GM21786 (cell line): ENCODE measurements around the gene MACROD2.

Experiments
- ATAC-seq: cut with Tn5 transposase; IDR thresholded peaks from one replicate; pipeline ENCODE4 v1.9.1; 2021; ENCODE audit not compliant: unreplicated experiment

The MACROD2 gene

DNA sequence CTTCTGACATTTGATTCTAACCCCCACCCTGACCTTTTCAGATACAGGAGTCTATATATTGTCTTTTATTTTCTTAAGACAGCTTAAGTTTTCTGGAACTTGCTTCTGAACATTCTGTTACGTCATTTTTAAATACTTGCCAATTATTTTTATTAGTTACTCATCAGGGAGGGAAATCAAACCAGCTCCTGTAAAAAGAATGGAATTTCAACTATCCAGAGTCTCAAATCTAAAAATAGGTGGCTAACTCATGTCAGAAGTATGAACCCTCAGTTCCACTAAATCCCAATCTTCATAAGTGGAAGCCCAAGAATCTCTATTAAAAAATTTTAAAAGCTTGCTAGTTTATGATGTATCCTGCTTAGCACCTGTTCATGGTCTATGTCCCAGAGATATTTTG is 1677.9 kb downstream of the MACROD2 start:
- ATAC-seq = no peak

DNA sequence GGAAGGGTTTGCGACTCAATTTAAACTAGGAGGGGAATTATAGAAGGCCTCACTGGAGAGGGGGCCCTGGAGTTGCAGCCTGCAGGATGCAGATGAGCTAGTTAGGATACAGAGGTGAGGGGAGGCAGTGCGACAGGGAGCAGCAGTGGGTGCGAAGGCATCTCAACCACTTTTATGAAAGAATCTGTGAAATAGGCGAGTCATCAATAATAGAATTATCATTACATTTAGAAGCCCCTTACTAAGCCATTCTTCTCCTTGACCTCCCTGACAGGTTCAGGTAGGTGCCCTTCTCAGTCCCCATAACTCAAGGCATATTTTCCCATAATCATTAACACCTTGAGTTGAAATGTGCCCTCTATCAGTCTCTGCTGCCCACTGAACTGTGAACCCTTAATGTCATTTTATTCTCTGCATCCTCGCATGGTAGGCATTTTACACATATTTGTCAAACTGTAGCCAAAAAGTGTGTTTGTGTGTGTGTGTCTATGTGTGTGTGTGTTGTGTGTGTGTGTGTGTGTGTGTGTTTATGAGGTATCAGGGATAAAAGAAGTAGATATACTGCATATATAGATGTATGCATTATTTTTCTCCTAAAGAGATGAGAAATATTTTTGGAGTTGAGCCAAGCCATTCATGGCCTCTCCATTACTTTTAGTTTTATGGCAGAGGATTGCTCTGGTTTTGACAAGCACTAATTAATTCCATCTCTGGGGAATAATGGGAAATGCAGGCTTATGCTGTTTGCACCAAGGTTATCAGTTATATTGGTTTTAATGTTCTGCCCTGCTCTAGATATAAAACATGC is 1679.1 kb downstream of the MACROD2 start:
- no peak for ATAC-seq

DNA sequence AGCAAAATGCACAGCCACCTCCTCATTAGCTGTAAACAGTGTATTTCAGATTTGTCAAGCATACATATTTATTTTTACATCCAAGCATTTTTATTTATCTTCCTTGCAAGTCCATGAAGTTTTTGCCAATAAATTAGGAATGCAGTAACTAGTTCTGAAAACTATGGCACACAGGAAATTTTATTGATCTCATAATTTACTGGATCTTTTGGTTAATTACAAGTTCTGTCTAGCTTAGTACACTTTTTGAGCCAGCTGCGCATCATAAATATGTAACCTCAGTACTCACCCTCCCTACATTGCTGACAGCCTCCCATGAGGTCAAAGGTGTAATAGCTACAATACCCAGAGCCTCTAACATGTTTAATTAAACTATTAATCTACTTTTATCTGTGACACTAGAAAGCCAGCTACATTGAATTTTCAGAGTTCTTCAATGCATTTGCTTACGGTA is 1679.8 kb downstream of the MACROD2 start:
- no peak for ATAC-seq

DNA sequence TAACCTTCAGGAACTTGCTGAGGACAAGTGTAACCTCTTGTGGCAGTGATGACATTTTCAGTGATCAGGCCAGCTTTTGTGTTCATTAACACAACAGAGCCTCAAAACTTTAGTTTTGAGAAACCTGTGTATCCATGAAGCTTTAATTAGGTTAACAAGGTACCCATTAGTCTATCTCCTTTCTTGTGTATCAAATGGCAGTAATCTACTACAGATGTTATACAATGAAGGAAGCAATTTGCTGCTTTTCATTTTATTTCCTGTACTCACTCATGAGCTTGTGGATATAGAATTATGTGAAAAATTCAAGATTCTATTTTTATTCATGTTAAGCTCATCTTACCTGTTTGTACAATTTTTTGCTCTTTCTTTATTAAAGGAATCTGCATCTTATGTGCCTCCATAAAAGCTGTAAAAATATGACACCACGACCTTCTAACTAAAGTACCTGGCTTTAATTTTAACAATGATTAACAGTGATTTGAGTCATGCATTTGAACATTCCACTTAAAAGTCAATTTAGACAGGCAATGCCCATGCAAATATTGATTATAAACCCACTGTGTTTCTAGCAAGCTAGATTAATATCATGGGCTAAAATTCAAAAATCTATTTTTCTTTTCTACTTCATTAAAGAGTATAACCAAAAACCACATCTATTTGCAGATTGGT is 1680.6 kb downstream of the MACROD2 start:
- no peak for ATAC-seq

DNA sequence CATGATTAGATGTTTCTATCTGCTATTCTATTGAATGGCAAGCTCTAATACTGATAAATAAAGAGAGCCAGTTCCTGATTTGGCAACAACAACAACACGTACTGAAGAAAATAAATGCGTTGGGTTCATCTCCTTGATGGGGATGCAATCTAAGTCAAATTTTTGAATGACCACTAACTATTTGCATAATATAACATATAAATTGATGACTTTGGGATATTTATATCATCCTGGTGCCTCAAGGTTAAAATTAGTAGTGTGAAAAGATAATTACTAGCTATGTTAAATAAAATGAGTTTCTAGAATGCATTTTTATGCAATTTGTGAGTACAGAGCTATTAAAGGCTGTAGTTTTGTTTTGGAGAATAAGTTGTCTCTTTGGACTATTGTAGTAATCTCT is 1681.5 kb downstream of the MACROD2 start:
- ATAC-seq = no peak

DNA sequence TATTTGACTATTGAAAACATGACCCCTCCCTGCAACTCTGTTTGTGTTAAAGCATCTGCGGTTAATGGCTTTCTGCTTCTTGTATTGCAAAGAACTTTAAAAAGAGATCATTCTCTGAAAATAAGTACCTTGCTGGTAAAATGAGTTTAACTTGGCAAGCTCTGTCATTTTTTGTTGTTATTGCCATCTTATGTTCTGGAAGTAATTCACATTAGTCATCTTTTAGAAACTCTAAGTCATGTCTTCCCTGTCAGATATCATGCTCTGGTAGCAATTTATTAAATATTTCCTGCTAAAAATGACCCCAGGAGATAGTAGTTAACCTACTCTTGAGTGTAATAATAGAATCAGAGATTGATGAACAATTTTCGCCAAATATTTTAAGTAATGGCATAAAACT is 1687.4 kb downstream of the MACROD2 start:
- no peak for ATAC-seq

DNA sequence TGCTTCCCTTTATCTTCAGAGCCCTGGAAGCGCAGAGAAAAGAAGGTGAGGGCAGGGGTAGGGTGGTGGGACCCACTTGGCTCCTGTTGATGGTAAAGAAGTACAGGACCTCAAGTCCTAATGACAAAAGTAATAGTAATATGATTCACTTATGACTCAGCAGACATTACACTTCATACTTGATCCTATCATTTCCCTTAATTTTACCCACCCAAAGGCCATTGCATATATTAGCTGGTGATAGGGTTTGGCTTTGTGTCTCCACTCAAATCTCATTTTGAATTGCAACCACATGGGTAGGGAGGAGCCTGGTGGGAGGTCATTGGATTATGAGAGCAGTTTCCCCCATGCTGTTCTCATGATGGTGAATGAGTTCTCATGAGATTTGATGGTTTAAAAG is 1697.3 kb downstream of the MACROD2 start:
- ATAC-seq = no peak

DNA sequence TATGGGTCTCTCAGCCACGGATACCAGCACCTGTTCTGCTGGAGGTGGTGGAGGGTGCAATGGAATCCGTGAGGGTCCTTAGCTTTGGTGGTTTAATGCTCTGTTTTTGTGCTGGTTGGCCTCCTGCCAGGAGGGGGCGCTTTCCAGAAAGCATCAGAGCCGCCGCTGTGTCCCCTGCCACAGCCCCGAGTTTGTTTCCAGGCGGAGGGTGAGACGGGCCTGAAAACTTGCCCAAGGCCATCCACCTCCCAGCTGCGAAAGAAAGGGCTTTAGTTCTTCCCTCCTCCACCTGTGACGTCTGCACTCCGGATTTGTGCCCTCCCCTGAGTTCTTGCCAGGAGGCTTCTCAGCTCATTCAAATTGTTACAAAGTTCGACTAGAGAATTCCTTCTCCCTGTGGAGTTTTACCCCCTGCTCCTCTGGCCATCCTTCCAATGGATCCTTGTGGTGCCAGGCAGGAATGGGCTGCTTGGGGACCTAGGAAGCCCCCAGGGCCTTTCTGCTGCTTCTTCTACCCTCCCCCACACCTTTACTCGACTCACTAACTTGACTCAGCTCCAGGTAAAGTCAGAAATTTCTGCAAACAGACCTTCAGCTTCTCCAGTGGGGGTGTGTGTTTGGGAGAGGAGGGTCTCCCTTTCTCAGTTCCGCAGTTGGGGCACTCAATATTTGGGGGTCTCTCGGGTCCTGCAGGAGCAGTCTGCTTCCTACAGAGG is 1704.3 kb downstream of the MACROD2 start:
- ATAC-seq = no peak

DNA sequence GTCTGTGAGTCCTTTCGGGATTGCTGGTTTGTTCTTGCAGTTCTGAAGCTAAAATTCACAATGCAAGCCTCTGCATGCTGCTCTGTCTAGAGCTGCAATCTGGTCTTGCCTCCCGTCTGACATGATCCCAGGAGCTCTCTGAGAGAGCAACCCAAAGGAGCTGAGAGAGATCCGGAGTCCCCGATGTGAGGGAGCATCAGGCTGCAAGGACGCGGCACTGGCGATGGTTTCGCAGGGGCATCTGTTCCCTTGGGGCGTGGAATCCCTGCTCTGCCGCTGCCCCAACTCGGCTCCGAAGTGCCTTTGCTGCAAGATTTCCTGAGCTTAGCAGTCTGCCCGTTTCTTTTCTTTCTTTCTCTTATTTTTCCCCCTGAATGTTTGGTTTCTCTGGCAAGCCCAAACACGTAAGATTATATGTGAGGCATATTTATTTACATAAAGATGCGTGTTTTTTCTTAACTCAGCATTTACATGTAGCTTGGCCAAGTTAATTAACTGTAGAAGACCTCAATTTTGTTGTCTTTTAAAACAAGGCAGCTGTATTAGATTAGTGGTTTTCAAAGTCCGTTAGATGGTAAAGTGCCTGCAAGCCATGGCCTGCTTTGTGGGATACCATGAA is 1704.9 kb downstream of the MACROD2 start:
- ATAC-seq = no peak

DNA sequence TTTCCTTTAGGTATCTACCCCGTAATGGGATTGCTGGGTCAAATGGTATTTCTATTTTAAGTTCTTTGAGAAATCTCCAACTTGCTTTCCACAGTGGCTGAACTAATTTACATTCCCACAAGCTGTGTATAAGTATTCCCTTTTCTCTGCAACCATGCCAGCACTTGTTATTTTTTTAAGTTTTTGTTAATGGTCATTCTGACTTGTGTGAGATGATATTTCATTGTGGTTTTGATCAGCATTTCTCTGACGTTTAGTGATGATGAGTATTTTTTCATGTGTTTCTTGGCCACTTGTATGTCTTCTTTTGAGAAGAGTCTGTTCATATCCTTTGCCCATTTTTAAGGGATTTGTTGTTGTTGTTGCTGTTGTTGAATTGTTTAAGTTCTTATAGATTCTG is 1706.8 kb downstream of the MACROD2 start:
- ATAC-seq = no peak

DNA sequence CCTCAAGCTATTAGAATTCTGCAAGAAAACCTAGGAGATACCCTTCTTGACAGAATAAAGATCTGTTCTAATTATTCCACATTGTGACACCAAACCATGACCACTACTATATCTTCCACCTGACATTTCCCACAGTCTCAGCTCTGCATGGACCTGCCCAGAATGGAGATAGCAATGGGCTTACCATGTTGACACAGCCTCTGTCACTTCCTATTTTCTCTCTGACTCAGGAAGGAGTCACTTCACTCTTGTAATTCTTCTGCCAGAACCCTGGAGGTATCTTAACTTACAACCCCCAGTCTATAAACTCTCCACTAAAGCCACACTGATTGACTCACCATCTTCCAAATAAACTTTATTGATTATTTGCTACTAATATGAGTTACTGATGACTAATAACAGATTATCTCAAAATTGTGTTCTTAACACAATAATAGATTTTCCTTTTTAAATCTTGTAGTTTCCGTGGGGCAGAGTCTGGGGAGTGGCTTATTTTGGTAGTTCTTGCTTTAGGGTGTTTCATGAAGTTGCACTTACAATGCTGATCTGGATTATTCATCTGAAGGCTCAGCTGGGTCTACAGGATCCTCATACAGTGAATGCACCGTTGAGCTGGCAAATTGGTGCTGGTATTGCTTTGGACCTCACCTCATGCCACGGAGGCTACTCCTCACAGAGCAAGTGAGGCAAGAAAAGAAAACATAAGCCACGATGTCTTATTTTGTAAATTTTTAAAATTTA is 1708.0 kb downstream of the MACROD2 start:
- no peak for ATAC-seq

DNA sequence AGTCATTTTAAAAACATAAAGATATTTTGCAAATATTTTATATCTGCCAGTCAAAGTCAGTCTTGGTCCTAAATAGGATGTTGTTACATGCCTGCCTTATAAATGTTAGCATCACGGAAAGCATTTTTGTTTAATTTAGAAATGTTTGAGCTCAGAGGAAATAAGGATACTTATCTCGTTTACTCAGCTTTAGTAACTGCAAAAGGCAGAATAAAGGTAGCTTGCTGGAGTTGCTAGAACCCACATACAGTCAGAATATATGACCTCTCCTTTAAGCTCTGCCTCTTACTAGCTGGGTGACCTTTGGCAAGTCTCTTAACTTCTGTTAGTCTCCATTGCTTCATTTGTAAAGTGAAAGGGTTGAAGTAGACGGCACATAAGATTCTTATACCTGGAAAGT is 1710.7 kb downstream of the MACROD2 start:
- no peak for ATAC-seq

DNA sequence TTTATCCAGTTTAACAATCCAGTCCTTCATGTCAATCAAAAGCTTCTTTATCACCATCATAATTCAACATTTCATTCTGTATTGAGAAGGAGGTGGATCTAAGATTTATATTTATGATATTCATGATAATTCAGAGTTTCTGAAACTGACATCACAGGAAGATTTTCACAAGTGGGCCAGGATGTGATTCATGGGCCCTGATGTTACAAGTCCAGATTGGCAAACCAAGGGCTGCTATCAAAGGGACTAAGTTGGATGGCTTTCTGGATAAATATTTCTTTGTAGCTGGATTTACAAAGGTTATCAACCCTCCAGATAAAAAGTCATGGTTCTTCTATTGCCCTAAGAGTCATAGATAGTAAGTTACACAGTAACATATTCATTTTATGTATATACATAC is 1711.4 kb downstream of the MACROD2 start:
- no peak for ATAC-seq

DNA sequence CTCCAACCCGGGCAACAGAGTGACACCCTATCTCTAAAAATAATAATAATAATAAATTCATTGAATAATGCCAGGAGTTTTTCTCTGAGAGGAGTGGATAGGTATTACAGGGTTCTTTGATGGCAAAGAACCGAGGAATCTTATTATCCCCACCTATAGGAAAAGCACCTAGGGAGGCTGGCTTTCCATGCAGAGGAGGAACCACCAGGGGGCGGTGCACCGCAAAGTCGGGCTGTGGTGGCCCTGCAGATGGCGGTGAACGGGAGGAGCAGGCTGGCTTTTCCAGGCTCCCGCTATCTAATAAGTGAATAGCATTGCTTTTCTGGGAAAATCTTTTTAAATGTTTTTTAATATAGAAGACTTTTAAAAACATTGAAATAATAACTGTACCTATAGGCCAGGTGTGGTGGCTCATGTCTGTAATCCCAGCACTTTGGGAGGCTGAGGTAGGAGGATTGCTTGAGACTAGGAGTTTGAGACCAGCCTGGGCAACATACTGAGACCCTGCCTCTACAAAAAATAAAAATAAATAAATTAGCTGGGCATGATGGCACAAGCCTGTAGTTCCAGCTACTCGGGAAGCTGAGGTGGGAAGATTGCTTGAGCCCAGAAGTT is 1713.8 kb downstream of the MACROD2 start:
- no peak for ATAC-seq

DNA sequence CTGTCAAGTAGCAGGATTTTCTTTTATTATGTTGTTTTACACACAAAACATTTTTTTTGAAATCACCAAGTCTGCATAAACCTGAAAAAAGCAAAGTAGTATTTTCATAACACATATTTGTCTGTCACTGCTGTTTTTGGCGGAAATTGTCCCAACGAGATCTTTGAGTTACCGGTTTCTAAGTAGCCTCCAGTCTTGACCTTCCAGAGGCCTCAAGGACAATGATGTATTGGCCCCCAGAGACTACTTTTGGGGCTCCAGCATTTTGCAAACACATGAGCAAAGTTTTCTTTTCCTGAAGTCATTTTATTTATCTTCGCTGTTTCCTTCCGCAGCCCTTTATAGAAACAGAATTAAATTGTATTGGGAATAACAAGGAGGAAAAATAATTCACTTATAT is 1715.3 kb downstream of the MACROD2 start:
- ATAC-seq = no peak

DNA sequence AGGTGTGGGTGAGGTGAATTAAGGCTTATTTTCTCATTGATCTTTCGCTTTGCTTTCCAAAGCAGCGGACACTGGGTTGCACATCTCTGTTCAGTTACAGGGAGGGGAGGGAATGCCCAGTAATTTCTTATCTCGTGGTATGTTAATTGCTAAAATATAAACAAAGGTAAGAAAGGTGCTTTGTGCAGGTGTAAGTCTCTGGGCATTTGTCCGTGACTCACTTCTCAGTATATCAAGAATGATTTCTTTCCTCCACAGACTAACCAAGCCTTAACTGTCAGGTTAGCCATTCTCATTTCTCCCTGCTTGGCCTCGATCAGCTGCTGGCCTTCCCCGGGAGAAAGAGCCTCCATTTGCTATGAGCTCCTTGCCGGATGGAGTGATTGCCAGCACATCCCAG is 1715.9 kb downstream of the MACROD2 start:
- no peak for ATAC-seq

DNA sequence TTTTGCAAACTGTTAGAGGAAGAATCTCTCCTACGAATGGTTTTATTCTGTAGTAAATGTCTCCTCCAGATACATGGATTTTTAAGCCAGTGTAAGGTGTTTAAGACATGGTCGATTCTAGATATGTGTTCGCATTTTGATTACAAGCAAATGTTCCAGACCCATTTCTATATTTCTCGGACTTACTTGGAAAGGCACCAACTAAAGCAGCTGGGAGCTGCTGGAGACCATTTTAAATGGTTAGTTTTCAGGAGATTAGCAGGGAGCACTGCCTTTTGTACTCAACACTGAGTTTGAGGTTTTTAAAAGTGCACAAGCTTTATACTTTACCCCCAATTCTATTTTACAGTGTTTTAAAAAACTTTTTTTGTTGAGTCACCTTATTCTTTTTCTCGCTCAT is 1720.9 kb downstream of the MACROD2 start:
- no peak for ATAC-seq

DNA sequence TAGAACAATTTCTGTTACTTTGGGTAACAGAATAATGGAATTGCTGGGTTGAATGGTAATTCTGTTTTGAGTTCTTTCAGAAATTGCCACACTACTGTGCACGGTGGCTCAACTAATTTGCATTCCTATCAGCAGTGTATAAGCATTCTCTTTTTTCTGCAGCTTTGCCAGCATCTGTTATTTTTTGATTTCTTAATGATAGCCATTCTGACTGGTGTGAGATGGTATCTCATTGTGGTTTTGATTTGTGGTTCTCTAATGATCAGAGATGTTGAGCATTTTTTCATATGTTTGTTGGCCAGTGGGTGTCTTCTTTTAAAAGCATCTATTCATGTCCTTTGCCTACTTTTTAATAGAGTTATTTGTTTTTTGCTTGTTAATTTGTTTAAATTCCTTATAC is 1731.1 kb downstream of the MACROD2 start:
- no peak for ATAC-seq

DNA sequence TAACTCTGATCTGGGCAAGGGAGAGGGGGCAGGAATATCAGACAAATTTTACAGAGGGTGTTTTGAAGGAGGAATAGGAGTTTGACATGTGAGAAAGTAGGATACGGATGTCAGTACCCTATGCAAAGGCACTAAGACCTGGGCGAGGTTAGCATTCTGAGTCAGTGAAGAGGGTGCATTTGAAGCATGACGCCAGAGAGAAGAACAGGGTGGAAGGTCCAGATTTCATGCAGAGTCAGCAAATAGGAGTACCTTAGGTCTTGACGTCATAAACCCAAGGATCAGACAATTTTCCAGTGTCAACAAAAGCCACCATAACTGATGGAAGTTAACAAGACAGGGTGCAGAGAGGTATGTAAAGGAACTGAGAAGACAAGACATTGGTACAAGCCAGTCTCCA is 1738.7 kb downstream of the MACROD2 start:
- ATAC-seq = no peak

DNA sequence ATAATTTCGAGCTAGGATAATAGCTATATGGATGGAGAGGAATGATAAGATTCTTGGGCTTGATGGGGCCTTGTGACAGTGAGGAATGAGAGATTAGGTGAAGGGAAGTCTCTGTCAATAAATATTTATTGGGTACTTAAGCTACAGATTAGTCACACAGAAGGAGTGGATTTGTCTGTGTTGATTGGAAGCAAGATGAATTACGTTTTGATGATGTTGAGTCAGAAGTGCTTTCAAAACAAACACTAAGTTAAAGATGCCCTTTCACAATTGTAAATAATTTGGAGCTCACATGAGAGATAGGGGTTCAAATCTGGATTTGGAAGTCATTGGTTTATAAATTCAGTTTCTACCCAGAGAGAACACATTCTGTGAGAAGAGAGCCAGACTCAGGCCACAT is 1743.7 kb downstream of the MACROD2 start:
- no peak for ATAC-seq
